PC-9 (cell line): ENCODE measurements around the gene ECD. TPM values are rescaled to one million over a fixed set of nuclear protein-coding genes. Genes with fewer than 3 reads are reported as not detected.

Source experiments
- BruUV-seq: library from RNA; stranded (reverse); fragments of 400-500 nt; replicated peaks from 2 replicates; lab custom pipeline; 2021; lab: Mats Ljungman, UMichigan
- CTCF ChIA-PET: fragments of 300-600 bp; sonication (Branson Sonifier 250); formaldehyde crosslinking; loops from one replicate; lab custom pipeline; 2022; ENCODE audit warnings: antibody characterized with exemption; lab: Charles Lee
- POLR2A ChIA-PET: fragments of 300-600 bp; sonication (Branson Sonifier 250); formaldehyde crosslinking; loops from one replicate; lab custom pipeline; 2022; ENCODE audit warnings: antibody characterized with exemption; ENCODE audit not compliant: unreplicated experiment; lab: Charles Lee
- DNase-seq, 2 experiments: peaks; one replicate each; pipeline versions ENCODE4 v3.0.0 to v3.0.0-alpha.2; 2015 to 2022; ENCODE audit warnings: mixed read lengths in 1 of 2
- H2AFZ ChIP-seq: fragments of 200-600 bp; sonication (generic); 2 replicates; pipeline ENCODE4 v1.8.1; 2017; ENCODE audit warnings: antibody characterized with exemption
- H3F3A ChIP-seq: fragments of 200-600 bp; sonication (generic); 2 replicates; pipeline ENCODE4 v1.8.1; 2017; ENCODE audit warnings: antibody characterized with exemption, mild to moderate bottlenecking, low read depth; ENCODE audit not compliant: insufficient read depth
- H3K27ac ChIP-seq: fragments of 200-600 bp; sonication (generic); 2 replicates; pipeline ENCODE4 v1.6.1; 2016; ENCODE audit warnings: mixed run types
- H3K27me3 ChIP-seq: fragments of 200-600 bp; sonication (generic); 2 replicates; pipeline ENCODE4 v1.6.1; 2016; ENCODE audit warnings: low read depth, mixed run types; ENCODE audit not compliant: insufficient read depth
- H3K36me3 ChIP-seq: fragments of 200-600 bp; sonication (generic); 2 replicates; pipeline ENCODE4 v1.6.1; 2016; ENCODE audit warnings: low read depth, mixed run types
- H3K4me1 ChIP-seq: fragments of 200-600 bp; sonication (generic); replicated peaks from 2 replicates; pipeline ENCODE4 v1.6.1; 2016; ENCODE audit warnings: mixed run types; ENCODE audit not compliant: insufficient read depth
- H3K4me2 ChIP-seq: fragments of 200-600 bp; sonication (generic); 2 replicates; pipeline ENCODE4 v1.6.1; 2017; ENCODE audit warnings: mixed run types
- H3K4me3 ChIP-seq: fragments of 200-600 bp; sonication (generic); 2 replicates; pipeline ENCODE4 v1.6.1; 2016; ENCODE audit warnings: mixed run types
- H3K79me2 ChIP-seq: fragments of 200-600 bp; sonication (generic); 2 replicates; pipeline ENCODE4 v1.6.1; 2017; ENCODE audit warnings: low read depth, mixed run types
- H3K9me2 ChIP-seq: fragments of 200-600 bp; sonication (generic); 2 replicates; pipeline ENCODE4 v1.8.1; 2017; ENCODE audit warnings: mild to moderate bottlenecking; ENCODE audit not compliant: insufficient read depth
- H3K9me3 ChIP-seq: fragments of 200-600 bp; sonication (generic); 2 replicates; pipeline ENCODE4 v1.8.1; 2016; ENCODE audit warnings: low read depth; ENCODE audit not compliant: insufficient read depth
- H4K20me1 ChIP-seq: fragments of 200-600 bp; sonication (generic); 2 replicates; pipeline ENCODE4 v1.8.1; 2017; ENCODE audit not compliant: insufficient read depth
- EZH2 ChIP-seq: fragments of 200-600 bp; sonication (generic); IDR thresholded peaks from 2 replicates; pipeline ENCODE4 v1.8.0; 2017; ENCODE audit warnings: antibody characterized with exemption, low read depth
- intact Hi-C: fragments of 100-400 bp; cut with micrococcal nuclease; formaldehyde crosslinking; loops from one replicate; pipeline ENCODE4 v1.10.0; 2022; ENCODE audit not compliant: unreplicated experiment
- total RNA-seq: library from RNA; stranded (reverse); gene quantifications from 2 replicates; pipeline ENCODE4 v1.2.3, GENCODE V29; 2021
- TF ChIP-seq, protein P1 (sequence below): fragments of 200-600 bp; sonication (generic); conservative IDR thresholded peaks from 2 replicates; pipeline ENCODE4 v1.6.1; 2017; ENCODE audit warnings: mixed run types, antibody characterized with exemption, mild to moderate bottlenecking, moderate library complexity

ECD gene
- total RNA-seq, 1 experiment from 2014 or later: 33.2 TPM

- Histone ChIP-seq H3K27me3 (no peaks in the 10 kb centered on the region), H4K20me1 (peaks cover 7% of the 10 kb centered on the region), H3K79me2 (peaks cover 68% of the 10 kb centered on the region), H3K9me3 (no peaks in the 10 kb centered on the region), H3K4me2 (peak overlapping the region; percentile 85), H3K27ac (peak overlapping the region; percentile 85; the same call in 1 of the 2 replicates), H3K4me3 (peak overlapping the region; percentile 83; the same call in 1 of the 2 replicates), H3K36me3 (peaks cover 14% of the 10 kb centered on the region; the same call in 1 of the 2 replicates), H3K4me1 (peaks cover 24% of the 10 kb centered on the region), H2AFZ (no peak overlapping the region), H3K9me2 (no peaks in the 10 kb centered on the region), H3F3A (peaks cover 12% of the 10 kb centered on the region)
- TF ChIP-seq, protein P1, sequence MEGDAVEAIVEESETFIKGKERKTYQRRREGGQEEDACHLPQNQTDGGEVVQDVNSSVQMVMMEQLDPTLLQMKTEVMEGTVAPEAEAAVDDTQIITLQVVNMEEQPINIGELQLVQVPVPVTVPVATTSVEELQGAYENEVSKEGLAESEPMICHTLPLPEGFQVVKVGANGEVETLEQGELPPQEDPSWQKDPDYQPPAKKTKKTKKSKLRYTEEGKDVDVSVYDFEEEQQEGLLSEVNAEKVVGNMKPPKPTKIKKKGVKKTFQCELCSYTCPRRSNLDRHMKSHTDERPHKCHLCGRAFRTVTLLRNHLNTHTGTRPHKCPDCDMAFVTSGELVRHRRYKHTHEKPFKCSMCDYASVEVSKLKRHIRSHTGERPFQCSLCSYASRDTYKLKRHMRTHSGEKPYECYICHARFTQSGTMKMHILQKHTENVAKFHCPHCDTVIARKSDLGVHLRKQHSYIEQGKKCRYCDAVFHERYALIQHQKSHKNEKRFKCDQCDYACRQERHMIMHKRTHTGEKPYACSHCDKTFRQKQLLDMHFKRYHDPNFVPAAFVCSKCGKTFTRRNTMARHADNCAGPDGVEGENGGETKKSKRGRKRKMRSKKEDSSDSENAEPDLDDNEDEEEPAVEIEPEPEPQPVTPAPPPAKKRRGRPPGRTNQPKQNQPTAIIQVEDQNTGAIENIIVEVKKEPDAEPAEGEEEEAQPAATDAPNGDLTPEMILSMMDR: no peak
- TF ChIP-seq EZH2: no peak
- intact Hi-C loops: loop anchor here (5.0 kb wide), 1 partner anchor 805 kb away; no protein-coding TSS in a partner anchor
- POLR2A ChIA-PET: no interaction called here
- CTCF ChIA-PET: interaction anchor here (0.6 kb wide), 1 partner anchor 13 kb away, joined by 3 read pairs; no protein-coding TSS in a partner anchor
- no peak for DNase-seq
- no TSS peak for BruUV-seq
These were observed 836 bp downstream of the ECD start for GRCh38 chr10:73166972-73167371.

DNA sequence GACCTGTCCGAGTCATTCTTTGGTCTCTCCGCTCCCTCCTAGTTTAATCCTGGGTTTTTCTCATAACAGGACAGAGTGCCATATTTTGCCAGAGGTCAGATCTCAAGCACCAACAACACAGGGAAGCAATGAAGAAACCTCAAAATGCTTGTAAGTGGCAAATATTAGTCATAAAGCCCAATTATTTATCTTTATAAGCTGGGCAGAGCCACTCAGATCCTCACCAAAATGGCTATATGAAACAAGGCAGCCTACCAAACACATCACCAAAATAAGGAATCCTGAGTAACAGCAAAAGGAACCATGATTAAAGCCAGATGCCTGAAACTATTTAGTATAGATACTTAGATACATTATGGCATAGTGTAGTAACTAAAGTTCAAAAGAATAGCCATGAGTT lies 4.7 kb downstream of the ECD start:
- no peaks in the 10 kb centered on the region for H3K9me3 ChIP-seq
- peaks cover 75% of the 10 kb centered on the region for H3K79me2 ChIP-seq
- DNase-seq: no peak
- TF ChIP-seq EZH2: no peak
- TF ChIP-seq, protein P1: no peak
- ChIA-PET CTCF (interaction anchor here (0.6 kb wide), 1 partner anchor 68 kb away, joined by 5 read pairs; no protein-coding TSS in a partner anchor), POLR2A (no interaction called here)
- H3K27ac ChIP-seq: no peak overlapping the region
- no peaks in the 10 kb centered on the region for H3K9me2 ChIP-seq
- no peak overlapping the region for H3K4me3 ChIP-seq
- peaks cover 30% of the 10 kb centered on the region; the same call in 1 of the 2 replicates for H3K36me3 ChIP-seq
- H3F3A ChIP-seq: peaks cover 16% of the 10 kb centered on the region
- H4K20me1 ChIP-seq: peaks cover 17% of the 10 kb centered on the region
- peaks cover 15% of the 10 kb centered on the region for H3K4me1 ChIP-seq
- no peaks in the 10 kb centered on the region for H3K27me3 ChIP-seq
- no peak overlapping the region for H3K4me2 ChIP-seq
- BruUV-seq: no TSS peak
- intact Hi-C loops: no loop called here
- H2AFZ ChIP-seq: no peak overlapping the region

- H2AFZ ChIP-seq: no peak overlapping the region
- H3F3A ChIP-seq: peaks cover 16% of the 10 kb centered on the region
- ChIA-PET CTCF (no interaction called here), POLR2A (interaction anchor here (0.6 kb wide), 1 partner anchor 877 kb away, joined by 7 read pairs; no protein-coding TSS in a partner anchor)
- no peaks in the 10 kb centered on the region for H3K9me3 ChIP-seq
- no TSS peak for BruUV-seq
- peaks cover 65% of the 10 kb centered on the region for H3K79me2 ChIP-seq
- no peak overlapping the region for H3K4me2 ChIP-seq
- DNase-seq: no peak
- intact Hi-C loops: no loop called here
- TF ChIP-seq EZH2: no peak
- TF ChIP-seq, protein P1: no peak
- H3K36me3 ChIP-seq: peaks cover 33% of the 10 kb centered on the region
- no peaks in the 10 kb centered on the region for H3K27me3 ChIP-seq
- no peak overlapping the region for H3K4me3 ChIP-seq
- H3K9me2 ChIP-seq: no peaks in the 10 kb centered on the region
- no peak overlapping the region for H3K27ac ChIP-seq
- peaks cover 9% of the 10 kb centered on the region for H3K4me1 ChIP-seq
- peaks cover 18% of the 10 kb centered on the region for H4K20me1 ChIP-seq
These were observed 6.1 kb downstream of the ECD start for GRCh38 chr10:73161662-73162061.
